Stimulated activated CD8-positive, alpha-beta memory T cell treated with anti-CD3 and anti-CD28 coated beads, Interleukin-4, amount 100 ng/mL, for 4 hours (primary cell): Measurements from ENCODE around the gene LRRC58.
"Not testable (repeated sequence)": the region's sequence is repeated elsewhere in the genome, so short reads cannot be mapped to it uniquely, and the experiment has no call there.

Experiments
- DNase-seq, 2 donors: peaks; one replicate each; pipeline ENCODE4 v3.0.0-alpha.2; 2020; ENCODE audit warnings: low read depth in 2 of 2, low spot score in 1 of 2

Gene LRRC58

DNA sequence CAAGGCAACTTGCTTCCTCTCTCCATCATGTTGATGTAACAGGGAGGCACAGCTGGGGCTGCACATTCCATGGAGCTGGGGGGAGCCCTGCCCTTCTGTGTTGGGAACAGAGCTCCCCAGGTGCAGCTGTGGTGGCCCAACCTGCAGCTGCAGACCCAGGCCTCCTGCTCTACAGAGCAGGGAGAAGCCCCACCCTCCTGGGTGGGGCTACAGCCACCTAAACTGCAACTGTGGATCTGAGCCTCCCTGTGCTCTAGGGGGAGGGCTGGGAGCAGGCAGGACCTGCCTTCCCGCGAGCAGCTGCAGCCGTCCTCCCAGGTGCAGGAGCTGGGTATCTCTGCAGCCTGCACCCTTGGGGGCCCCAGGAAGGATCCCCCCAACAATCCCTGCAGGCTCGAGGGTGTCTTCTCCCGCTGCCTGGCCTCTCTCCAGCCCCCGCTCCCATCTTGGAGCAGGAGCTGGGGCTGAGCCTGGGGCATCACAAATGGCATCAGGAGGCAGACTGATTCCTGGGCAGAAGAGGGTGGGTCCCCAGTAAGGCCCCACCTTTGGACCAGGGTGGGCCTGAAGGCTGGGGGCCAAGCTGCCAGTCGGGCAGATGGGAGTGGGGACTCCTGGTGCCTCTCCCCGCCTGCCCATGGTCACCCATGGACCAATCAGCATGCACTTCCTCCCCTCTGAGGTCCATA is 7.4 kb downstream of the LRRC58 start:
- no peak for DNase-seq

DNA sequence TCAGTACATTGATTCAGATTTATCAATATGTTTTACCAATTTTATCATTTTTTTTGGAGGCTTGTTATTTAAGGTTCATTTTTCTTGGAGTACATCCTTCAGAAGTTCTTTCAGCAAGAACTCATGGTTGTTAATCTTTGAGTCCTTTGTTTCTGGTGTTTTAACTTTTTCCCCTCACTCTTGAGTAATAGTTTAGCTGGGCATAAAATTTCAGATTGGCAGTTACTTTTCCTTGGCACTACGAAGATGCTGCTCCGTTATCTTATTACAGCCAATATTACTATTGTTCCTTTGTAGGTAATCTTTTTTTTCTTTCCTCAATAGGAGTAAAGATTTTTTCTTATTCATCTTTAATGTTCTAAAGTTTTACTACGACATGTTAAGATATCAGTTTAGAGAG is 9.8 kb downstream of the LRRC58 start:
- DNase-seq, result no peak

DNA sequence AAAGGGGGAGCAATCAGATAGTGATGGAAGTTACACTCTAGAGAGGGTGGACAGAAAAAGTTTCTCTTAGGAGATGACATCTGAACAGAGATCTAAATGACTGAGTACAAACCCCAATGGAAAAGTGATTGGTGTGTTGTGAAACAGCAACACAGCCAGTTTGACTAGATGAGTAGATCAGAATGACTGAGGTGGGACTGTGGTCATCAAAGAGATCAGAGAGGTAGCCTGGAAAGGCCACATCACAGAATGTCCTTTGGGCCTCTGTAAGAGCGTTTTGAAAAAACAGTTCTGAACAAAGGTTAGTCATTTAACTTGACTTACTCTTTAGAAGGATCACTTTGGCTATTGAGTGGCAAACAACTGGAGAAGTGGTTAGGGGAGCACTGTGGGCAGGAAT is 10.6 kb downstream of the LRRC58 start:
- DNase-seq, result no peak

DNA sequence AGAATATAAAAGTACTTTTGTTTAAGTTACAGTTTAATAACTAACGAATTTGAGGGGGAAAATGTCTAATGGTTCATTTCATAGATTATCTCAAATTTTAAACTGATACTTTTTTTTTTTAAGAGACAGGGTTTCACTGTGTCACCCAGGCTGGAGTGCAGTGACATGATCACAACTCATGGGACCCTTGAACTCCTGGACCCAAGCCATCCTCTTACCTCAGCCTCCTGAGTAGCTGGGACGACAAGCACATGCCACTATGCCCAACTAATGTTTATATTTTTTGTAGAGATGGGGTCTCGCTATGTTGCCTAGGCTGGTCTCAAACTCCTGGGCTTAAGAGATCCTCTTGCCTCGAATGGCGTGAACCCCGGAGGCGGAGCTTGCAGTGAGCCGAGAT is 16.5 kb downstream of the LRRC58 start:
- no peak for DNase-seq

DNA sequence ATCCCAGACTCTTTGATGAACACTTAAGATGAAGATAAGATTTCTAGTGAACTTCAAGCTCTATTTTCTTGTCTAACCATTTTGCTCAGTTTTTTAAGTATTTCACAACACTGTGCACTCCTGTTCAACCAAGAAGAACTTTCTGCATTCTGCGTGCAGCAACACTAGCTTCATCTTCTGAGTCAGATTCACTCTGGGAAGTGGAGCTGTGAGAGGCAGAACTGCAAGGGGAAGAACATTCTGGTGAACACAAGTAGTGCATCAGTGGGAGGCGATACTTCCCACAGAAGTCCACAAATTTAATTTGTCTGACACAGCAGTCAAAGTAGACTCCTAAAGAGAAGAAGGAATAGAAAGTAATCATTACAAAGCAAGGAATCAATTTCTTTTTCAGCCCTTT is 18.1 kb downstream of the LRRC58 start:
- DNase-seq, result no peak

DNA sequence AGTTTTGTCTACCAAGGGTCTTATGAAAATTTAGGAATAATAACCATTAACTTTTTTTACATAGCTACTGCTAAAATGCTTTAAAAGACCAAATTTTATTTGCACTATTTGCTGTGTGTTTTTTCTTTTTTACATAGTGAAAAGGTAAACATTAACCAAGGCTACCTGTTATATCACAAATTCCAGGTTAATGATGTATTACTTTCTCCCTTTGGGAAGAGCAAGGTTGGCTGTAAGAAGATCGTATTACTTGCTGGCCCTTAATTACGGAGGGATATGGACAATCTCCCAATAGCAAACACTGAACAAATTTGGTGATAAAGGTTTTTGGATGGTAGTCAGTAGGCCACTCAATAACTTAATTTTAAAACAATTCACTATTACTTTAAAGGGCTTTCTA is 22.4 kb downstream of the LRRC58 start:
- DNase-seq, result no peak

DNA sequence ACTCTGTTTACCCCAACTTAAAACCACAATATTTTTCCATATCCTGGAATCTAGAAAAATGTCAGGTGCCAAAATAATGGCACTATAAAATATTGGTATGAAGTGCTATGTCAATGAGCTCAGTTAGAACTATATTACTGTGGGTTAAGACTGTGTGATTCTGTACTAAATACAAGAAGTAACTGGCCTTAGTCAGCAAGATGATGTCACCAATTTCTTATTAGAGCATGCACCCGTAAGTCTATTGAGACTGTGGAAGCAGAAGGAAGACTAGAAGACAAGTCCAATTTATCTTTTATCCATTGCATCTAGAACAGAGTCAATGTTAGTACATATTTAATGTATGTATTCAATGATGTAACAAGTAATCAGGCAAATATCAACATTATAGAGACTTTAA is 25.0 kb downstream of the LRRC58 start:
- DNase-seq, result no peak

DNA sequence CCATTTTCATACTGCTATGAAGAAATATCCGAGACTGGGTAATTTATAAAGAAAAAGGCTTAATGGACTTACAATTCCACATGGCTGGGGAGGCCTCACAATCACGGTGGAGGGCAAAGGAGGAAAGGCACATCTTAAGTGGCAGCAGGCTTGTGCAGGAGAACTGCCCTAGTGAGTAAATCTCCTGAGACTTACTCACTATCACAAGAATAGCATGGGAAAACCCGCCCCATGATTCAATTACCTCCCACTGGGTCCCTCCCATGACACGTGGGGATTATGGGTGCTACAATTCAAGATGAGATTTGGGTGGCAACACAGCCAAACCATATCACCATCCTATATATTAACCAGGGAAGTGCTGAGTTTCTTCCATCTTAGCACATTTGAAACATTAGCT is 25.4 kb downstream of the LRRC58 start:
- not testable (repeated sequence) for DNase-seq

DNA sequence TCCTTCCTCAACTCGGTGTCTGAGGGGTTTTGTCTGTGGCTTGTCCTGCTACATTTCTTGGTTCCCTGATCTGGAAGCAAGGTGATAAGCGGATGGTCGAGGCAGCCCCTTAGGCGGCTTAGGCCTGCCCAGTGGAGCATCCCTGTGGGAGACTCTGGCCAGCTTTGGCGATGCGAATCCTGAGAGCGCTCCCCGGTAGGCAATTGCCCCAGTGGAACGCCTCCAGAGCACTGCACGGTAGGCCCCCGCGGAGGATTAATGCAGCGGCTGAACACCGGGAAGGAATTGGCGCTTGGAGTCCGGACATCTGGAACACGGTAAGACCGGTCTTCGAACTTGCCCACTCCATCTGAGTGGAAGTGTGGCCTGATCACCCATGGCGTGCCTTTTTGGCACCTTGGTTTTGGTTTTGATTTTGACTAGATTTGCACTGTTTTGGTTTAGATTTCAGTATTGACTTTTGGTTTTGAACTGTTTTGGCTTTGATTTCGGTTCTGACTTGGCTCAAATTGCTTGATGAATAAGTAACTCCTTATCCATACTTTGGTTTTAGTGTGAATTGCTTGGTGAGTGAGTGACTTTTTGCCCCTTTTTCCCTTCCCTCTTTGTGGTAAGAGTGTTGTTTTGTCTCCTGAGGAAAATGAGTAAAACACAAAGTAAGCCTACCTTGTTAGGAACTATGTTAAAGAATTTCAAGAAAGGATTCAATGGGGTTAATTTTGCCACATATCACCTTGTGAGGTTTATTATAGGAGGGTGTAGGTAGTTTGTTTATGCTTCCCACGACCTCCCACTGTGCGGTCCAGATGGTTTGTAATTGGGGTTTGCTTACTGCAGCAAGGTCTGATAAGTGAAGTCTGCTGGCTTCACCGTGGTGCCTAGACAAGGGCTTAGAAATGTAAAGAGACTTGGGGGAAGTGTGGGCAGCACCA is 37.0 kb downstream of the LRRC58 start:
- no peak for DNase-seq

DNA sequence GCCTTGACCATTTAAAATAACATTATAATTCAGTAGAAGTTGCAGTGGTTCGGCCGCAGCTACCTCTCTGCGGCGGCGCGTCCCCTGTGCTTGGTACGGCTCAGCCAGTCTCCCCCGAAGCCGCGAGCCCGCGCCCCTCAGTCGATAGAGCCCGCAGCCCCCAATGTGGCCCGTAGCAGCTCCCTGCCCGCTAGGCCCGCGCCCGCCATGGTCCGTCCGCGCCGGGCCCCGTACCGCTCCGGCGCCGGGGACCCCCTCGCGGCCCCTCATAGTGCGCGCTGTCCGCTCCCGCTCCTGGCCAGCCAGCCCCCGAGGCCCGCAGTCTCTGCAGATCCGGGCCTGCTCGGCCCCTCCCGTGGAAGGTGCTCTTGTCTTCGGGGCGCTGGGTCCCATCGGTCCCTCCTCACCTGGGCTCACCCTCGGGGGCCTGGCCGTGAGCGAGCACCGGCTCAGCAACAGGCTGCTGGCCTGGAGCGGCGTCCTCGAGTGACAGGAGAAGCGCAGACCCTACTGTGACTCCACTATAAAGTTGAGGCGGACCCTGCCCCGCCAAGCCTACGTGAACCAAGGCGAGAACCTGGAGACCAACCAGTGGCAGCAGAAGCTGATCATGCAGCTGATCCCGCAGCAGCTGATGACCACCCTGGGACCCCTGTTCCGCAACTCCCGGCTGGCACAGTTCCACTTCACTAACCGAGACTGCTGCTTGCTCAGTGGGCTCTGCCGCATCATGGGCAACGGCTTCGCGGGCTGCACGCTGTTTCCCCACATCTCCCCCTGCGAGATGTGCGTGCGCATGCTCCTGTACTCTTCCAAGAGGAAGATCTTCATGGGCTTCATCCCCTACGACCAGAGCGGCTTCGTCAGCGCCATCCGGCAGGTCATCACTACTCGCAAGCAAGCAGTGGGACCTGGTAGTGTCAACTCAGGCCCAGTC is 42.4 kb downstream of the LRRC58 start:
- DNase-seq, result no peak

DNA sequence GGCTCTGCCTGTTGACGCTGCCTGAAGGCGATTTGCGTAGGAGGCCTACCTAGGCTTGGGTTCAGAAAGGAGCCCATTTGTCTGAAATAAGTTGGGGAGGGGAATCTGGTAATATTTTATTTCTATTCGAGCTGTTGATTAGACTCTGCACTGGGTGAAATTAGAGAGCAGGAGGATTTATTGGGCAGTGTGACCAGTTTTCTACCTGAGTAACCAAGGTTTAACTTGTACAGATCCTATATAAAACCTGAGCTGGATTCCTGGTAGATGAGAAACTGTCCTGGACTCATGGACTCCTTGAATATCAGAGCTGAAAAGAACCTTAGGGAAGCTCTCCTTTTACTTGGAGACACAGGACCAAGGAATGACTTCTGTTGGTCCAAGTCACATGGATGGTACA is 44.5 kb downstream of the LRRC58 start:
- DNase-seq, result no peak

DNA sequence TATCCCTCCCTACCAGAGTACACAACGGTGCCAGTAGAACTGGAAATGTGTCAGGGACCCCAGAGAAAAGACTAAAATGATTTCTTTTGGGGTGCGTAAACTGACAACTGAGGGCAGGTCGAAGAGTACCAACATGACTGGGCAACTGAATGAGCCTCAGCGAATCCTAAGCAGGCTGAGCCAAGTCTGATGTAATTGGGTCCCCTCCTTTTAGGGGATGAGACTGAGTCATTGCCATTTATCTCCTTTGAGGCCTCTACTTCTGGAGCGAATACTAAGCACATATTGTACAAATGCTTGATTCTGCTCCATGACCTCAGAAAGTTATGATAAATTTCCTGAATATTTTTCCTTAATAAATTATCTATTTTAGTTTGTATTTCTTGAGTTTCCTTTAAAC is 46.8 kb downstream of the LRRC58 start:
- no peak for DNase-seq

DNA sequence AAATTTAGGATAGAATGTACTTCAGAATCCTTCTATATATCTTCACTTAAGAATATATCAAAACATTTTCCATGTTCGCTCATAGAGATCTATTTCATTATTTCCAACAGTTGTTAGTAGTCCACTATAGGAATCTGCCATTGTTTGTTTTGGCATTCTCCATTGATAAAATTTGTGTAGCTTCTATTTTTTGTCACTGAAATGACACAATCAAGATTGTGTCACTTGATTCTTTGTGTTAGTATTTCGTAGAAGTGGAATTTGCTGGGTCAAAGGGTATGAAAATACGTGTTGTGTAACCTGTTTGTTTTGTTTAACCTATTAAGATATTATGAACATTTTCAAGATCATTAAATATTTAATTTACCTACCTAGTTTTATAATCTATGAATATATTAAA is 48.2 kb downstream of the LRRC58 start:
- no peak for DNase-seq

DNA sequence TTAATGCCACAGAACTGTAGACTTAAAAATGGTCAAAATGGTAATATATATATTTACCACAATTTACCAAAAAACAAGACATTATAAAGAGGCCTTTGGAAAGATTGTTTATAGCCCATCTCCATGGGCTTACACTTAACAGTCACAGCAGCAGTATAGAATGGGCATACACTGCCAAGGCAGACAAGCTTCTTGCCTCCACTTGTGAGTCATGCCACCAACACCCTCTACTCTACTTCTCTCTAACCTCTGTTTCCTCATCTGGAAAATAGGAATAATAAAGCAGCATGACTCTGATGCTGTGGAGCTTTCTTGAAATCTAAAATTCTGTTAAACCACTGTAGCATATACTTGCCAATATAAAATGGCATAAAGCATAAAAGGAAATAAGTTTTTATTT is 49.8 kb downstream of the LRRC58 start:
- DNase-seq, result no peak

DNA sequence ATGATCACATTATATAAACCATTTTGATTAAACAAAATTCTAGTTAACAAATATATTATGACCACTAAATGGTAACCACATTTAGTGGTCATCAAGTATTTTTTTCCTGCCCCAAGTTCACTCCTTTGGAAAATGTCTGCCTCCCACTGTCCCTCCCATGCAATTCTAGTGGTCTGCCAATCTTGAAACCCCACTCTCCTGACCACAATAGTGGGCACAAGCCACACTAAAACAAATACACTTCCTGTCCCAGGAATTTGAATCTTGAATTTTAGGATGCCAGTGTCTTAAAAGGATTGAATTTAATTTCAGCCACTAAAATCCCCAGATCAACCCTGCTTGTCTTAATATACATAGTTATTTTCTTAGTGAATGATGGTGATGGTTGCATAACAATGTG is 50.2 kb downstream of the LRRC58 start:
- no peak for DNase-seq

DNA sequence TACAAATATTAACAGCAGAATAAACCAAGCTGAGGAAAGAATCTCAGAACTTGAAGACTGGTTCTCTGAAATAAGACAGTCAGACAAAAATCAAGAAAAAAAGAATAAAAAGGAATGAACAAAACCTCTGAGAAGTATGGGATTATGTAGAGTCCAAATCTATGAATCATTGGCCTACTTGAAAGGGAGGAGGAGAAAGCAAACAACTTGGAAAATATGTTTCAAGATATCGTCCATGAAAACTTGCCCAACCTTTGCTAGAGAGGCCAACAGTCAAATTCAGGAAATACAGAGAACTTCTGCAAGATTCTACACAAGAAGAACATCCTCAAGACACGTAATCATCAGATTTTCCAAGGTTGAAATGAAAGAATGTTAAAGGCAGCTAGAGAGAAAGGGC is 57.6 kb downstream of the LRRC58 start:
- DNase-seq, result not testable (repeated sequence)

DNA sequence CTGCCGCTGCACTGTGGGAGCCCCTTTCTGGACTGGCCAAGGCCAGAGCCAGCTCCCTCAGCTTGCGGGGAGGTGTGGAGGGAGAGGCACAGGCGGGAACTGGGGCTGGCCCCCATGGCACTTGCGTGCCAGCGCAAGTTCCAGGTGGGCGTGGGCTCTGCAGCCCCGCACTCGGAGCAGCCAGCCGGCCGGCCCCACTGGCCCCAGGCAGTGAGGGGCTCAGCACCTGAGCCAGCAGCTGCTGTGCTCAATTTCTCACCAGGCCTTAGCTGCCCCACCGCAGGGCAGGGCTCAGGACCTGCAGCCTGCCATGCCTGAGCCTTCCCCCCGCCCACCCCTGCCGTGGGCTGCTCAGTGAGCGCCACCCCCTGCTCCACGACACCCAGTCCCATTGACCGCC is 59.5 kb downstream of the LRRC58 start:
- no peak for DNase-seq

DNA sequence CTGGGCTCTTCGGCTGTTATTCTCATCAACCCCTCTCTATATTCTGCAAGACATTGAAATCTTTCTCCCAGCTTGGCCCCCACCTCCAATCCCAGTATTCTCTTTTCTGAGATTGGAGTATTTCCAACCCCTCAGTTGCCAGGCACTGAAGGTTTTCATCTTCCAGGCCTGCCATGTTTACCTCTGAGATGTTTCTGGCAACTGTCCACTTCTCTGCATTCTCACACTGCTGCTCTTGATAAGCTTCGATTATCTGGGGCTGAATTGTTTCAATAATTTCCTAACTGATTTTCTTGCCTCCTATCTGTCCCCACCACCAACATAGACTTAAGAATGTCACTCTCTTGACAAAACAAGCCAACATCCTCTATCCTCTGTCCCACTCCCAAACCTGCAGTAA is 62.7 kb downstream of the LRRC58 start:
- DNase-seq, result no peak

DNA sequence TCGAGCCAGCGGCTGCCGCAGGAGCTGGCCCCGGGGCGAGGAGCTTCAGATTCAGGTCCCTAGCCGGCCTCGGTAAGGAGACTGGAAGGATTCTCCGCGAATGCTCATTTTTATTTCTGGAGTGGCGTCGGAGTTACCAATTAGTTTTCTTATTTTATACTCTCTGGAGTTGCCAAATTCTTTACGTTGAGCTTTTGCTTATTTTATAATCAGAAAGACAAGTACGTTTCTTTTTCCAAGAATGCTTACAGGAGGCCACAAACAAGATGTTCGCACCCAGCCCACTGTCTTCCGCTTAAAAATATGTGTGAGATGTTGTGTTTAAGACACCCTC is 63.7 kb downstream of the LRRC58 start:
- no peak for DNase-seq

DNA sequence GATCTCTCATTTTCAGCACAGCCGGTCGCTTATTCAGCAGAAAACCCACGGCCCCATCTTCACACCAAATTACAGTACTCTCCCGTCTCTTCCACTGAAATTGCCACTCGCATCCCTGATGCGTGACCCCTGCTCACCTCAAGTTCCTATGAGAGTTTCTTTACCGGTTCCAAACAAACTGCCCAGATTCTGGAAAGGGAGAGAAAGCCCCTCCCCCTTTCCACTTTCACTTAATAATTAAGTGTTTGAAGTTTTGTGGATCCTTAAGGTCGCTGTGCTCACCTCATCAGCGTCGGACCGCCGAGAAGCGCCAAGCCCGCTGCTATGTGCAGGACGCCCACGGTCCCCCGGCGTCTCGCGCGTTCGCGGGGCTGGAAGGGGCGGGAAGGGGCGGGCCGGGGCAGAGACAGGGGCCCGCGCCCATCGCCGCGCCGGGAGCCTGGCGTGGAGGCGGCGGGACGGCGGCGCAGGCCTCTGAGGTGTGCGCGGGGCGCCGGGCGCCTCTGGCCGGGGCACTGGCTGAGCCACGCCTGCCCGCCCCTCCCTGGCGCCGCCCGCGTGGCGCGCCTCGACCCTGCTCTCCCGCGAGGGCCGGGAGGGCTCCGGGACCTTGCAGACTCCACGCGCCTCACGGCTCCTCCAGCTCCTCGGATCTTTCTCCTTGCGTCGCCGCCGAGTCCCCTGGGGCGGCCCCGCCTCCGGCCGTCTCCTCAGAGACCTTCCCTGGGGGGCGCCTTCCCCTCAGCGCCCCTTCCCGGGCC is 64.2 kb downstream of the LRRC58 start, which contains the start of gene GPR156:
GPR156 (minus strand) TSS at position 476 of the 761 bp plus-strand sequence. CDS start 41,124 bp downstream, outside the sequence.
- DNase-seq, result no peak

DNA sequence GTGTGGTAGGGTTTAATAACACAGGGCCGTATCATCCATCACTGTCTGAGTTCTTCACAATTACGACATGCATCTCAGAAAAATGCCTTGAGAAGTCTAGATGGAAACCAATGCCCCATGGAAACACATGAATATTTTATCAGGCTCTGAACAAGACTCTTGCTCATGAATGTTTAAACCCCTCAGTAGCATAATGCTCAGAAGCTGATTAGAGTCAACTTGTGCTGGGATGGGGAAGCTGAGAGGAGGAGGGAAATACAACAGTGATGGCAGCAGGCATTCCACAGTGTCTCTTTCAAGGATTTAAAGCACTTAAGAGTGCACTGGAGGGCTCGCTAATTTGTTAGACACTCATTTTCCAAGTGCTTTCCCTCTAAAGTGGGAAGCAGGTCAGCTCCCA is 67.9 kb downstream of the LRRC58 start:
- no peak for DNase-seq
